GM12878 (cell line): ENCODE results near the gene RPRML. TPM values are rescaled to one million over a fixed set of nuclear protein-coding genes. Genes with fewer than 3 reads are reported as not detected.

Experiments used
- ATAC-seq: fragments of 200-7000 bp; cut with Tn5 transposase; 3 replicates; pipeline ENCODE4 v1.9.1; 2020; ENCODE audit warnings: mild to moderate bottlenecking, moderate library complexity
- BruUV-seq: library from RNA; stranded (reverse); fragments of 400-500 nt; replicated peaks from 2 replicates; lab custom pipeline; 2021; lab: Mats Ljungman, UMichigan
- CTCF ChIA-PET: fragments of 300-600 bp; sonication (Branson Sonifier 250); formaldehyde crosslinking; extraction: SDS; loops from one replicate; lab custom pipeline; 2021; ENCODE audit warnings: inconsistent platforms; lab: Yijun Ruan, JAX
- POLR2A ChIA-PET: fragments of 350-600 bp; formaldehyde crosslinking; extraction: SDS; loops from one replicate; lab custom pipeline; 2021; ENCODE audit warnings: inconsistent platforms; lab: Charles Lee
- RAD21 ChIA-PET: fragments of 300-600 bp; sonication (Branson Sonifier 250); formaldehyde crosslinking; loops from one replicate; lab custom pipeline; 2023; ENCODE audit warnings: antibody characterized with exemption; ENCODE audit not compliant: unreplicated experiment; lab: Charles Lee
- SMC1A ChIA-PET: fragments of 300-600 bp; sonication (Branson Sonifier 250); formaldehyde crosslinking; loops from one replicate; lab custom pipeline; 2023; ENCODE audit not compliant: unreplicated experiment, uncharacterized antibody; lab: Charles Lee
- DNase-seq: peaks from one replicate; pipeline ENCODE4 v3.0.0-alpha.2; 2011; ENCODE audit warnings: low read depth, low spot score
- FAIRE-seq: peaks from 3 replicates; lab custom pipeline; 2011; peaks lifted over from hg19 to GRCh38; lab: Jason Lieb, UNC
- H2AFZ ChIP-seq: 2 replicates; pipeline ENCODE4 v1.6.0; 2011; ENCODE audit warnings: low read depth, low read length, control low read depth; ENCODE audit not compliant: control insufficient read depth
- H3K27ac ChIP-seq: 2 replicates; pipeline ENCODE4 v1.5.1; 2011; ENCODE audit warnings: control low read depth; ENCODE audit not compliant: control insufficient read depth, insufficient read depth
- H3K27me3 ChIP-seq, 2 experiments: replicated peaks in 1 of 2; 2 replicates each; pipeline versions ENCODE4 v1.6.0 to v1.6.1; 2011; ENCODE audit warnings: low read length in 1 of 2; ENCODE audit not compliant: control insufficient read depth in 2 of 2, insufficient read depth in 2 of 2
- H3K36me3 ChIP-seq, 2 experiments: 2 replicates each; pipeline ENCODE4 v1.5.1; 2011; ENCODE audit warnings: low read length in 1 of 2; ENCODE audit not compliant: control insufficient read depth in 2 of 2, insufficient read depth in 2 of 2
- H3K4me1 ChIP-seq: 2 replicates; pipeline ENCODE4 v1.6.1; 2011; ENCODE audit warnings: mild to moderate bottlenecking, low read length, moderate library complexity, mixed read lengths; ENCODE audit not compliant: control insufficient read depth, insufficient read depth
- H3K4me2 ChIP-seq: 2 replicates; pipeline ENCODE4 v1.6.0; 2011; ENCODE audit warnings: control low read depth; ENCODE audit not compliant: control insufficient read depth, insufficient read depth
- H3K4me3 ChIP-seq: fragments of 200-600 bp; sonication (generic); 2 replicates; pipeline ENCODE4 v1.5.1; 2016
- H3K79me2 ChIP-seq: 2 replicates; pipeline ENCODE4 v1.6.0; 2011; ENCODE audit warnings: low read length; ENCODE audit not compliant: control insufficient read depth, insufficient read depth
- H3K9ac ChIP-seq: 2 replicates; pipeline ENCODE4 v1.8.0; 2011; ENCODE audit warnings: low read length, control low read depth, mixed read lengths; ENCODE audit not compliant: control insufficient read depth, insufficient read depth
- H3K9me3 ChIP-seq: replicated peaks from 3 replicates; pipeline ENCODE4 v1.5.1; 2011; ENCODE audit warnings: mild to moderate bottlenecking, low read length; ENCODE audit not compliant: control insufficient read depth, insufficient read depth
- H4K20me1 ChIP-seq: 2 replicates; pipeline ENCODE4 v1.6.0; 2011; ENCODE audit not compliant: control insufficient read depth, insufficient read depth
- BCL11A ChIP-seq: IDR thresholded peaks from 2 replicates; pipeline ENCODE4 v1.6.1; 2011; ENCODE audit warnings: low read depth, low read length
- CHD1 ChIP-seq: IDR thresholded peaks from 2 replicates; pipeline ENCODE4 v1.6.1; 2012; ENCODE audit warnings: low read depth, low read length, improper control_type of control experiment
- FOXK2 ChIP-seq: fragments of 450-650 bp; IDR thresholded peaks from 2 replicates; pipeline ENCODE4 v1.6.1; 2017; ENCODE audit warnings: mild to moderate bottlenecking, moderate library complexity
- GATAD2B ChIP-seq: fragments of 450-650 bp; conservative IDR thresholded peaks from 2 replicates; pipeline ENCODE4 v1.6.1; 2017; ENCODE audit warnings: low read depth, mild to moderate bottlenecking, moderate library complexity
- JUND ChIP-seq: IDR thresholded peaks from 2 replicates; pipeline ENCODE4 v1.6.1; 2012; ENCODE audit warnings: low read depth, mild to moderate bottlenecking, low read length, improper control_type of control experiment, moderate library complexity
- KDM1A ChIP-seq: fragments of 200-600 bp; sonication (generic); IDR thresholded peaks from 2 replicates; pipeline ENCODE4 v1.6.1; 2016; ENCODE audit warnings: borderline replicate concordance
- MTA2 ChIP-seq: fragments of 450-650 bp; IDR thresholded peaks from 2 replicates; pipeline ENCODE4 v1.6.1; 2016; ENCODE audit warnings: low read depth, mild to moderate bottlenecking, moderate library complexity
- MYB ChIP-seq: fragments of 150-350 bp; IDR thresholded peaks from 2 replicates; pipeline ENCODE4 v1.6.1; 2014; ENCODE audit warnings: mild to moderate bottlenecking, low read depth, low read length, borderline replicate concordance
- RBBP5 ChIP-seq: fragments of 200-600 bp; sonication (generic); conservative IDR thresholded peaks from 2 replicates; pipeline ENCODE4 v1.6.1; 2016
- RUNX3 ChIP-seq: IDR thresholded peaks from 2 replicates; pipeline ENCODE4 v1.6.1; 2012; ENCODE audit warnings: low read length, inconsistent platforms
- SMC3 ChIP-seq: IDR thresholded peaks from 2 replicates; pipeline ENCODE4 v1.6.1; 2011; ENCODE audit warnings: low read length, improper control_type of control experiment, borderline replicate concordance
- SPI1 ChIP-seq: IDR thresholded peaks from 2 replicates; pipeline ENCODE4 v1.6.1; 2011; ENCODE audit warnings: low read depth, mild to moderate bottlenecking, low read length, moderate library complexity, borderline replicate concordance; ENCODE audit not compliant: insufficient read depth
- STAT1 ChIP-seq: fragments of 450-650 bp; conservative IDR thresholded peaks from 2 replicates; pipeline ENCODE4 v1.6.1; 2014; ENCODE audit warnings: antibody characterized with exemption, mild to moderate bottlenecking
- TARDBP ChIP-seq: IDR thresholded peaks from 2 replicates; pipeline ENCODE4 v1.6.1; 2016; ENCODE audit warnings: borderline replicate concordance
- TBL1XR1 ChIP-seq: IDR thresholded peaks from 2 replicates; pipeline ENCODE4 v1.6.1; 2012; ENCODE audit warnings: low read depth, low read length, improper control_type of control experiment
- ZNF24 ChIP-seq: fragments of 450-650 bp; IDR thresholded peaks from 2 replicates; pipeline ENCODE4 v1.6.1; 2017; ENCODE audit warnings: antibody characterized with exemption, mild to moderate bottlenecking
- WGBS: methylation state at CpG from one replicate; pipeline ENCODE4 v1.1.6; 2016; ENCODE audit warnings: low lambda C conversion rate; ENCODE audit not compliant: insufficient replicate concordance, insufficient coverage; ENCODE audit errors: missing lambda C conversion rate; 5-methylcytosine and 5-hydroxymethylcytosine counted together
- in situ Hi-C: fragments of 300-500 bp; cut with MboI; formaldehyde crosslinking; loops from 9 replicates; pipeline ENCODE4 v1.14.3; 2018; ENCODE audit warnings: mixed read lengths
- intact Hi-C: fragments of 100-400 bp; cut with micrococcal nuclease; formaldehyde crosslinking; loops from one replicate; pipeline ENCODE4 v1.14.2; 2022; ENCODE audit not compliant: unreplicated experiment
- polyA plus RNA-seq, 11 experiments: library from polyadenylated mRNA; depleted of rRNA in 4 of 11; unstranded in 6 of 11; stranded (reverse) in 5 of 11; fragments of >200 nt; fragmentation: Nextera tagmentation in 4 of 11; fragmentation: Illumina TruSeq in 1 of 11; extraction: Ambion mirVana in 4 of 11; extraction: Trizol in 1 of 11; gene quantifications; 1 replicate in 1 of 11; 2 replicates in 10 of 11; pipeline versions ENCODE4 v1.2.1 to v1.2.3, GENCODE V29; 2011 to 2016; ENCODE audit warnings: inconsistent platforms in 2 of 11, missing spikeins in 2 of 11, low read depth in 1 of 11
- total RNA-seq, 4 experiments: library from RNA; depleted of rRNA in 3 of 4; stranded (reverse); fragments of >200 nt in 3 of 4; fragmentation: Illumina TruSeq in 1 of 4; extraction: Trizol in 1 of 4; gene quantifications; 2 replicates each; pipeline versions ENCODE4 v1.2.1 to v1.2.3, GENCODE V29; 2013 to 2021
- TF ChIP-seq, protein P1 (sequence below): fragments of 450-650 bp; IDR thresholded peaks from 2 replicates; pipeline ENCODE4 v1.6.1; 2018; ENCODE audit warnings: borderline replicate concordance, mild to moderate bottlenecking; ENCODE audit not compliant: partially characterized antibody
- TF ChIP-seq, protein P2 (sequence below): IDR thresholded peaks from 2 replicates; pipeline ENCODE4 v1.6.1; 2011; ENCODE audit warnings: mild to moderate bottlenecking, low read depth, low read length, moderate library complexity; ENCODE audit not compliant: insufficient replicate concordance
- TF ChIP-seq, protein P3 (sequence below): fragments of 450-650 bp; formaldehyde crosslinking; IDR thresholded peaks from 2 replicates; pipeline ENCODE4 v1.5.0; 2022; ENCODE audit warnings: mild to moderate bottlenecking, missing genetic modification characterization

RPRML gene
- total and polyA plus RNA-seq, 10 of the 15 experiments (the other 5 are each of a cell fraction or from before 2014, with no cell fraction given): not detected

DNA sequence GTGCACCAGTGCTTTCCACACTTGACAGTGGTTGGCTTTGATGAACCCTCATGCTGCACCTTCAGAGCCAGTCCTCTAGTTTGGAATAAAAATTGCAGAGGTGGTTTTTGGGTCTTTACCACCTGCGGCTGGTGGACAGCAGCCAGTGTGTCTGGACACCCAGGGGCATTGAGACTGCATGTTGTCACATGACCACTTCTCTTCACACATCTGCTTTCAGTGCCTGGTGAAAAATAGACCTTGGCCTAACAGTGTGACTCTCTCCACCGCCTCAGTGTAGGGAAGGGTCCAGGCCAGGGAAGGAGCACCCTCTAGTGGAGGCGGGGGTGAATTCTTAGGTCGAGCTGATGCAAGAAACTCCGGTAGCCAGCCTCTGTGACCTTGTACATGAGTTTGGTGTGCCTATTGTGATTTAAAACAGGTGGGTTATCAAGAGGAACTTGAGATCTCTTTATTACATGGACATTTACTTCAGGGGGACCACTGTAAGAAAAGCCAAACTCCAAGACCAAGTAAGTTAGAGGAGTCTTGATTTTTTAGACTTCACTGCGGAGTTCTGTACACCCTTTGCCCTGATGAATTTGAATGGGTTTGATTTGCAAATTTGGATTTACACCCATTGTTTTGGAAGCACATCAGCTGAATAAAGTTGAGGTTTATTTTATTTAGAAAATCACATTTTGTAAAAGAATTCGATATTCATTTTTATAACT is 38.2 kb downstream of the RPRML start:
- POLR2A ChIA-PET: no interaction called here
- in situ Hi-C loops: no loop called here
- H3K4me1 ChIP-seq: no peaks in the 10 kb centered on the region
- H3K4me3 ChIP-seq: no peak overlapping the region
- H3K9ac ChIP-seq: no peak overlapping the region
- H2AFZ ChIP-seq: no peak overlapping the region
- FAIRE-seq: peak; percentile 83
- intact Hi-C loops: no loop called here
- CTCF ChIA-PET: interaction anchor here (0.6 to 4.2 kb wide), 16 partner anchors 9 to 231 kb away, joined by 3 to 43 read pairs (median 4); no protein-coding TSS in a partner anchor
- no peaks in the 10 kb centered on the region for H3K9me3 ChIP-seq
- no peaks in the 10 kb centered on the region for H3K79me2 ChIP-seq
- RAD21 ChIA-PET: no interaction called here
- no peaks in the 10 kb centered on the region for H3K27me3 ChIP-seq
- peaks cover 11 to 16% of the 10 kb centered on the region in 2 experiments for H3K36me3 ChIP-seq
- ATAC-seq: peak; percentile 90
- 0 out of 2 replicates have a peak, but pooled peaks cover 3% of the 10 kb centered on the region for H4K20me1 ChIP-seq
- 42% methylated on average over 7 of the region's 7 CpGs for WGBS
- H3K27ac ChIP-seq: no peak overlapping the region
- SMC1A ChIA-PET: interaction anchor here (0.8 to 2.0 kb wide), 4 partner anchors 54 to 99 kb away, joined by 3 to 7 read pairs (median 4); no protein-coding TSS in a partner anchor
- H3K4me2 ChIP-seq: no peak overlapping the region
- BruUV-seq: no TSS peak
- no peak for DNase-seq
- no peak for TF ChIP-seq JUND
- TF ChIP-seq TARDBP: no peak
- TF ChIP-seq BCL11A: no peak
- no peak for TF ChIP-seq TBL1XR1
- no peak for TF ChIP-seq MTA2
- 0 out of 2 replicates have a peak, but pooled peaks have one; percentile 9 for TF ChIP-seq RUNX3
- no peak for TF ChIP-seq RBBP5
- TF ChIP-seq, protein P1, sequence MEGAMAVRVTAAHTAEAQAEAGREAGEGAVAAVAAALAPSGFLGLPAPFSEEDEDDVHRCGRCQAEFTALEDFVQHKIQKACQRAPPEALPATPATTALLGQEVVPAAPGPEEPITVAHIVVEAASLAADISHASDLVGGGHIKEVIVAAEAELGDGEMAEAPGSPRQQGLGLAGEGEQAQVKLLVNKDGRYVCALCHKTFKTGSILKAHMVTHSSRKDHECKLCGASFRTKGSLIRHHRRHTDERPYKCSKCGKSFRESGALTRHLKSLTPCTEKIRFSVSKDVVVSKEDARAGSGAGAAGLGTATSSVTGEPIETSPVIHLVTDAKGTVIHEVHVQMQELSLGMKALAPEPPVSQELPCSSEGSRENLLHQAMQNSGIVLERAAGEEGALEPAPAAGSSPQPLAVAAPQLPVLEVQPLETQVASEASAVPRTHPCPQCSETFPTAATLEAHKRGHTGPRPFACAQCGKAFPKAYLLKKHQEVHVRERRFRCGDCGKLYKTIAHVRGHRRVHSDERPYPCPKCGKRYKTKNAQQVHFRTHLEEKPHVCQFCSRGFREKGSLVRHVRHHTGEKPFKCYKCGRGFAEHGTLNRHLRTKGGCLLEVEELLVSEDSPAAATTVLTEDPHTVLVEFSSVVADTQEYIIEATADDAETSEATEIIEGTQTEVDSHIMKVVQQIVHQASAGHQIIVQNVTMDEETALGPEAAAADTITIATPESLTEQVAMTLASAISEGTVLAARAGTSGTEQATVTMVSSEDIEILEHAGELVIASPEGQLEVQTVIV: no peak
- TF ChIP-seq ZNF24: no peak
- TF ChIP-seq KDM1A: no peak
- TF ChIP-seq, protein P2, sequence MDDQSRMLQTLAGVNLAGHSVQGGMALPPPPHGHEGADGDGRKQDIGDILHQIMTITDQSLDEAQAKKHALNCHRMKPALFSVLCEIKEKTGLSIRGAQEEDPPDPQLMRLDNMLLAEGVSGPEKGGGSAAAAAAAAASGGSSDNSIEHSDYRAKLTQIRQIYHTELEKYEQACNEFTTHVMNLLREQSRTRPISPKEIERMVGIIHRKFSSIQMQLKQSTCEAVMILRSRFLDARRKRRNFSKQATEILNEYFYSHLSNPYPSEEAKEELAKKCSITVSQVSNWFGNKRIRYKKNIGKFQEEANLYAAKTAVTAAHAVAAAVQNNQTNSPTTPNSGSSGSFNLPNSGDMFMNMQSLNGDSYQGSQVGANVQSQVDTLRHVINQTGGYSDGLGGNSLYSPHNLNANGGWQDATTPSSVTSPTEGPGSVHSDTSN: no peak
- TF ChIP-seq FOXK2: no peak
- no peak for TF ChIP-seq CHD1
- TF ChIP-seq MYB: no peak
- no peak for TF ChIP-seq SPI1
- TF ChIP-seq, protein P3, sequence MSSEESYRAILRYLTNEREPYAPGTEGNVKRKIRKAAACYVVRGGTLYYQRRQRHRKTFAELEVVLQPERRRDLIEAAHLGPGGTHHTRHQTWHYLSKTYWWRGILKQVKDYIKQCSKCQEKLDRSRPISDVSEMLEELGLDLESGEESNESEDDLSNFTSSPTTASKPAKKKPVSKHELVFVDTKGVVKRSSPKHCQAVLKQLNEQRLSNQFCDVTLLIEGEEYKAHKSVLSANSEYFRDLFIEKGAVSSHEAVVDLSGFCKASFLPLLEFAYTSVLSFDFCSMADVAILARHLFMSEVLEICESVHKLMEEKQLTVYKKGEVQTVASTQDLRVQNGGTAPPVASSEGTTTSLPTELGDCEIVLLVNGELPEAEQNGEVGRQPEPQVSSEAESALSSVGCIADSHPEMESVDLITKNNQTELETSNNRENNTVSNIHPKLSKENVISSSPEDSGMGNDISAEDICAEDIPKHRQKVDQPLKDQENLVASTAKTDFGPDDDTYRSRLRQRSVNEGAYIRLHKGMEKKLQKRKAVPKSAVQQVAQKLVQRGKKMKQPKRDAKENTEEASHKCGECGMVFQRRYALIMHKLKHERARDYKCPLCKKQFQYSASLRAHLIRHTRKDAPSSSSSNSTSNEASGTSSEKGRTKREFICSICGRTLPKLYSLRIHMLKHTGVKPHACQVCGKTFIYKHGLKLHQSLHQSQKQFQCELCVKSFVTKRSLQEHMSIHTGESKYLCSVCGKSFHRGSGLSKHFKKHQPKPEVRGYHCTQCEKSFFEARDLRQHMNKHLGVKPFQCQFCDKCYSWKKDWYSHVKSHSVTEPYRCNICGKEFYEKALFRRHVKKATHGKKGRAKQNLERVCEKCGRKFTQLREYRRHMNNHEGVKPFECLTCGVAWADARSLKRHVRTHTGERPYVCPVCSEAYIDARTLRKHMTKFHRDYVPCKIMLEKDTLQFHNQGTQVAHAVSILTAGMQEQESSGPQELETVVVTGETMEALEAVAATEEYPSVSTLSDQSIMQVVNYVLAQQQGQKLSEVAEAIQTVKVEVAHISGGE (CRISPR knock-in tag): no peak
- TF ChIP-seq GATAD2B: no peak
- TF ChIP-seq STAT1: no peak
- TF ChIP-seq SMC3: peak; percentile 68
